Measurements from ENCODE around the gene IL13RA1. TPM values are rescaled to one million over a fixed set of nuclear protein-coding genes. Genes with fewer than 3 reads are reported as not detected.

The IL13RA1 gene
- total and polyA plus RNA-seq, 2 of the 13 experiments (the other 11 are each of a cell fraction or from before 2014, with no cell fraction given): 56.6 to 73.5 TPM

DNA sequence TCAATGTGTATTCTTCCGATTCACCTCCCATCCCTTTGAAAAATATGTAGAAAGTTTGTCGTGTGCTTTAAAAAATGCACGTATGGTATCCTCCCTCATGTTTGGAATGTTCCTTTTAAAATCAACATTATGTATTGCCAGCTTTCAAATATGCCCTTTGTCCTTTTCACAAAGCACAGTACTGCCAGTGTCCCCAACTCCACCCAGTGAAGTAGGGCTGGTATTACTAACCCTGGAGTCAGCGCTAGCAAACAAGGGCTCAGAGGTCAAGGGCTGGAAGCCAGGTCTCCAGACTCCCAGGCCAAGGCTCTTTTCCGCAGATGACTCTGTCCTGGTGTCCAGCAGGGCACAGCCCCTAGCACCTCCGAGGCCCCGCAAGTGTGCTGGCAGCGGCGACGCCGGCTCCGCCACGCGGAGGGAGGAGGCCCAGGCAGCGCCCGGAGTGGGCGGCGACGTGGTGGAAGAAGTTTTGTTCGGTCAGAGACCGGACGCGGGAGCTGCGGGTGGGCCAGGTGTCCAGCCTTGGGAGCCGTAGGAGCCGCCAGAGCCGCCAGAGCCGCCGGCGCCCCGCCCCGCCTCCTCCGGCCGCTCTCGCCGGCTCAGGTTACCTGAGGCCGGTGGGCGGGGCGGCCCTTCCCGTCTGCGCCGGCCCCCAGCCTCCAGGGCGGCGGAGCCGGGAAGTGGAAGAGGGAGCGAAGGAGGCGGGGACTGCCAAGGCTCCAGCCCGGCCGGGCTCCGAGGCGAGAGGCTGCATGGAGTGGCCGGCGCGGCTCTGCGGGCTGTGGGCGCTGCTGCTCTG is at the start of gene IL13RA1 (continued):
- no peak for TF ChIP-seq RFXANK (CRISPR knock-in tag; IDR thresholded peaks at IDR 0.05)
- TF ChIP-seq PTBP1 (IDR thresholded peaks at IDR 0.05; ENCODE audit: low read depth, low read length, poor library complexity, severe bottlenecking): no peak
- TF ChIP-seq SNRNP70 (IDR thresholded peaks at IDR 0.05; ENCODE audit: low read depth, low read length): no peak
- no peak for TF ChIP-seq RNF2 (conservative IDR thresholded peaks at IDR 0.05; ENCODE audit: low read depth)
- no peak for TF ChIP-seq ZNF383 (CRISPR knock-in tag; IDR thresholded peaks at IDR 0.05; ENCODE audit: borderline replicate concordance)
- TF ChIP-seq ZC3H13 (CRISPR knock-in tag; IDR thresholded peaks at IDR 0.05): peak; percentile 61; the same call in 1 of the 2 replicates
- 0 out of 2 replicates have a peak, but pooled peaks have one; percentile 14 for TF ChIP-seq ZNF331 (CRISPR knock-in tag; IDR thresholded peaks at IDR 0.05)
- TF ChIP-seq ZNF775 (CRISPR knock-in tag; IDR thresholded peaks at IDR 0.05; ENCODE audit: borderline replicate concordance): no peak
- no peak for TF ChIP-seq GTF2F1 (IDR thresholded peaks at IDR 0.05; ENCODE audit: low read length)
- TF ChIP-seq, protein P1, sequence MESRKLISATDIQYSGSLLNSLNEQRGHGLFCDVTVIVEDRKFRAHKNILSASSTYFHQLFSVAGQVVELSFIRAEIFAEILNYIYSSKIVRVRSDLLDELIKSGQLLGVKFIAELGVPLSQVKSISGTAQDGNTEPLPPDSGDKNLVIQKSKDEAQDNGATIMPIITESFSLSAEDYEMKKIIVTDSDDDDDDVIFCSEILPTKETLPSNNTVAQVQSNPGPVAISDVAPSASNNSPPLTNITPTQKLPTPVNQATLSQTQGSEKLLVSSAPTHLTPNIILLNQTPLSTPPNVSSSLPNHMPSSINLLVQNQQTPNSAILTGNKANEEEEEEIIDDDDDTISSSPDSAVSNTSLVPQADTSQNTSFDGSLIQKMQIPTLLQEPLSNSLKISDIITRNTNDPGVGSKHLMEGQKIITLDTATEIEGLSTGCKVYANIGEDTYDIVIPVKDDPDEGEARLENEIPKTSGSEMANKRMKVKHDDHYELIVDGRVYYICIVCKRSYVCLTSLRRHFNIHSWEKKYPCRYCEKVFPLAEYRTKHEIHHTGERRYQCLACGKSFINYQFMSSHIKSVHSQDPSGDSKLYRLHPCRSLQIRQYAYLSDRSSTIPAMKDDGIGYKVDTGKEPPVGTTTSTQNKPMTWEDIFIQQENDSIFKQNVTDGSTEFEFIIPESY (CRISPR knock-in tag; IDR thresholded peaks at IDR 0.05): no peak
- TF ChIP-seq, protein P2, sequence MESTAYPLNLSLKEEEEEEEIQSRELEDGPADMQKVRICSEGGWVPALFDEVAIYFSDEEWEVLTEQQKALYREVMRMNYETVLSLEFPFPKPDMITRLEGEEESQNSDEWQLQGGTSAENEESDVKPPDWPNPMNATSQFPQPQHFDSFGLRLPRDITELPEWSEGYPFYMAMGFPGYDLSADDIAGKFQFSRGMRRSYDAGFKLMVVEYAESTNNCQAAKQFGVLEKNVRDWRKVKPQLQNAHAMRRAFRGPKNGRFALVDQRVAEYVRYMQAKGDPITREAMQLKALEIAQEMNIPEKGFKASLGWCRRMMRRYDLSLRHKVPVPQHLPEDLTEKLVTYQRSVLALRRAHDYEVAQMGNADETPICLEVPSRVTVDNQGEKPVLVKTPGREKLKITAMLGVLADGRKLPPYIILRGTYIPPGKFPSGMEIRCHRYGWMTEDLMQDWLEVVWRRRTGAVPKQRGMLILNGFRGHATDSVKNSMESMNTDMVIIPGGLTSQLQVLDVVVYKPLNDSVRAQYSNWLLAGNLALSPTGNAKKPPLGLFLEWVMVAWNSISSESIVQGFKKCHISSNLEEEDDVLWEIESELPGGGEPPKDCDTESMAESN (CRISPR knock-in tag; conservative IDR thresholded peaks at IDR 0.05): 0 out of 2 replicates have a peak, but pooled peaks have one; percentile 17
- TF ChIP-seq, protein P3, sequence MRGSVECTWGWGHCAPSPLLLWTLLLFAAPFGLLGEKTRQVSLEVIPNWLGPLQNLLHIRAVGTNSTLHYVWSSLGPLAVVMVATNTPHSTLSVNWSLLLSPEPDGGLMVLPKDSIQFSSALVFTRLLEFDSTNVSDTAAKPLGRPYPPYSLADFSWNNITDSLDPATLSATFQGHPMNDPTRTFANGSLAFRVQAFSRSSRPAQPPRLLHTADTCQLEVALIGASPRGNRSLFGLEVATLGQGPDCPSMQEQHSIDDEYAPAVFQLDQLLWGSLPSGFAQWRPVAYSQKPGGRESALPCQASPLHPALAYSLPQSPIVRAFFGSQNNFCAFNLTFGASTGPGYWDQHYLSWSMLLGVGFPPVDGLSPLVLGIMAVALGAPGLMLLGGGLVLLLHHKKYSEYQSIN (CRISPR knock-in tag; IDR thresholded peaks at IDR 0.05; ENCODE audit: borderline replicate concordance): no peak
- TF ChIP-seq, protein P4, sequence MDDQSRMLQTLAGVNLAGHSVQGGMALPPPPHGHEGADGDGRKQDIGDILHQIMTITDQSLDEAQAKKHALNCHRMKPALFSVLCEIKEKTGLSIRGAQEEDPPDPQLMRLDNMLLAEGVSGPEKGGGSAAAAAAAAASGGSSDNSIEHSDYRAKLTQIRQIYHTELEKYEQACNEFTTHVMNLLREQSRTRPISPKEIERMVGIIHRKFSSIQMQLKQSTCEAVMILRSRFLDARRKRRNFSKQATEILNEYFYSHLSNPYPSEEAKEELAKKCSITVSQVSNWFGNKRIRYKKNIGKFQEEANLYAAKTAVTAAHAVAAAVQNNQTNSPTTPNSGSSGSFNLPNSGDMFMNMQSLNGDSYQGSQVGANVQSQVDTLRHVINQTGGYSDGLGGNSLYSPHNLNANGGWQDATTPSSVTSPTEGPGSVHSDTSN (CRISPR knock-in tag; IDR thresholded peaks at IDR 0.05; ENCODE audit: borderline replicate concordance): no peak
- no peak for TF ChIP-seq RCOR2 (CRISPR knock-in tag; IDR thresholded peaks at IDR 0.05)
- TF ChIP-seq CCDC6 (CRISPR knock-in tag; IDR thresholded peaks at IDR 0.05): no peak
- TF ChIP-seq ZFX (CRISPR knock-in tag; IDR thresholded peaks at IDR 0.05; ENCODE audit: low read depth): peak; percentile 64
- TF ChIP-seq RFX5 (IDR thresholded peaks at IDR 0.05; ENCODE audit: low read depth, low read length): no peak
- TF ChIP-seq MTF1 (CRISPR knock-in tag; IDR thresholded peaks at IDR 0.05): no peak
- TF ChIP-seq, protein P5, sequence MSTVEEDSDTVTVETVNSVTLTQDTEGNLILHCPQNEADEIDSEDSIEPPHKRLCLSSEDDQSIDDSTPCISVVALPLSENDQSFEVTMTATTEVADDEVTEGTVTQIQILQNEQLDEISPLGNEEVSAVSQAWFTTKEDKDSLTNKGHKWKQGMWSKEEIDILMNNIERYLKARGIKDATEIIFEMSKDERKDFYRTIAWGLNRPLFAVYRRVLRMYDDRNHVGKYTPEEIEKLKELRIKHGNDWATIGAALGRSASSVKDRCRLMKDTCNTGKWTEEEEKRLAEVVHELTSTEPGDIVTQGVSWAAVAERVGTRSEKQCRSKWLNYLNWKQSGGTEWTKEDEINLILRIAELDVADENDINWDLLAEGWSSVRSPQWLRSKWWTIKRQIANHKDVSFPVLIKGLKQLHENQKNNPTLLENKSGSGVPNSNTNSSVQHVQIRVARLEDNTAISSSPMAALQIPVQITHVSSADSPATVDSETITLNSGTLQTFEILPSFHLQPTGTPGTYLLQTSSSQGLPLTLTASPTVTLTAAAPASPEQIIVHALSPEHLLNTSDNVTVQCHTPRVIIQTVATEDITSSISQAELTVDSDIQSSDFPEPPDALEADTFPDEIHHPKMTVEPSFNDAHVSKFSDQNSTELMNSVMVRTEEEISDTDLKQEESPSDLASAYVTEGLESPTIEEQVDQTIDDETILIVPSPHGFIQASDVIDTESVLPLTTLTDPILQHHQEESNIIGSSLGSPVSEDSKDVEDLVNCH (CRISPR knock-in tag; IDR thresholded peaks at IDR 0.05): no peak
- no peak for TF ChIP-seq ZNF619 (CRISPR knock-in tag; IDR thresholded peaks at IDR 0.05)
- no peak for TF ChIP-seq PLRG1 (conservative IDR thresholded peaks at IDR 0.05)
- TF ChIP-seq ZNF160 (CRISPR knock-in tag; IDR thresholded peaks at IDR 0.05): no peak
